ENCODE results near the gene SMARCC2.

GRCh38 chr12:56224102-56224701 lies 34.9 kb upstream of the SMARCC2 start, which contains the start of gene NABP2:
- TF ChIP-seq POLR2A (IDR thresholded peaks at IDR 0.05), result peak; percentile 56
- TF ChIP-seq POLR2AphosphoS5 (IDR thresholded peaks at IDR 0.05), result peak; percentile 58 to 67 (median 60)
